ACC112 (cell line): ENCODE data around the gene OTOS.

Experiments
- H2AFZ ChIP-seq: fragments of 200-600 bp; sonication (generic); one replicate; pipeline ENCODE4 v1.6.0; 2017; ENCODE audit warnings: antibody characterized with exemption, low read length; ENCODE audit not compliant: unreplicated experiment
- H3K27ac ChIP-seq: fragments of 200-600 bp; sonication (generic); 2 replicates; pipeline ENCODE4 v1.5.1; 2014; ENCODE audit warnings: low read depth, mild to moderate bottlenecking, antibody characterized with exemption, low read length, moderate library complexity
- H3K27me3 ChIP-seq: fragments of 200-600 bp; sonication (generic); 2 replicates; pipeline ENCODE4 v1.6.1; 2014; ENCODE audit warnings: mild to moderate bottlenecking, antibody characterized with exemption, low read length, moderate library complexity, mixed read lengths; ENCODE audit not compliant: insufficient read depth
- H3K36me3 ChIP-seq: fragments of 200-600 bp; sonication (generic); 2 replicates; pipeline ENCODE4 v1.6.1; 2016; ENCODE audit warnings: mild to moderate bottlenecking, antibody characterized with exemption, low read length, moderate library complexity, mixed read lengths; ENCODE audit not compliant: insufficient read depth
- H3K4me1 ChIP-seq: fragments of 200-600 bp; sonication (generic); one replicate; pipeline ENCODE4 v1.6.1; 2016; ENCODE audit warnings: low read length, mixed read lengths; ENCODE audit not compliant: insufficient read depth, unreplicated experiment, control insufficient read depth
- H3K4me3 ChIP-seq: fragments of 200-600 bp; sonication (generic); 2 replicates; pipeline ENCODE4 v1.5.1; 2014; ENCODE audit warnings: mild to moderate bottlenecking, low read depth, low read length
- H3K79me2 ChIP-seq: fragments of 200-600 bp; sonication (generic); one replicate; pipeline ENCODE4 v1.6.0; 2016; ENCODE audit warnings: low read length; ENCODE audit not compliant: control insufficient read depth, unreplicated experiment, insufficient read depth

Gene OTOS

GRCh38 chr2:240111253-240111652, 29.2 kb downstream of the OTOS start:
- H3K4me3 ChIP-seq: no peak overlapping the region
- no peak overlapping the region for H3K27ac ChIP-seq
- H3K79me2 ChIP-seq: no peaks in the 10 kb centered on the region
- peaks cover 83% of the 10 kb centered on the region for H3K27me3 ChIP-seq
- no peaks in the 10 kb centered on the region for H3K4me1 ChIP-seq
- no peaks in the 10 kb centered on the region for H3K36me3 ChIP-seq
- no peak overlapping the region for H2AFZ ChIP-seq

DNA sequence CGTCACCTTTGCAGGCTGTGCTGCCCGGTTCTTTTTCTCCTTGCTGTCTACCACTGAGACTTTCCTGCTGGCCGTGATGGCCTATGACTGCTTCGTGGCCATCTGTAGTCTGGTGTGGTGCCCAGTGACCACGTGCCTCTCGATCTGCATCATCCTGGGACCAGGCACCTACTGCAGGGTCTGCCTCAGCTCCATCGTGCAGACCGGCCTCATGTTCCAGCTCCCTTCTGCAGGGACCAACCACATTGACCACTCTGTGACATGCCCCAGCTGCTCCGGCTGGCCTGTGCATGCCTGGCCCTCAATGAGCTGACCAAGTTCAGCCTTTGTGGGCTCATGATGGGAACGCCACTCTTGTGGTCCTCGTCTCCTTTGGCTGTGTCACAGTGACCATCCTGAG, 31.1 kb downstream of the OTOS start:
- H3K79me2 ChIP-seq: no peaks in the 10 kb centered on the region
- H2AFZ ChIP-seq: no peak overlapping the region
- no peaks in the 10 kb centered on the region for H3K4me1 ChIP-seq
- H3K4me3 ChIP-seq: no peak overlapping the region
- H3K27me3 ChIP-seq: peaks cover 76% of the 10 kb centered on the region
- H3K36me3 ChIP-seq: no peaks in the 10 kb centered on the region
- H3K27ac ChIP-seq: no peak overlapping the region

DNA sequence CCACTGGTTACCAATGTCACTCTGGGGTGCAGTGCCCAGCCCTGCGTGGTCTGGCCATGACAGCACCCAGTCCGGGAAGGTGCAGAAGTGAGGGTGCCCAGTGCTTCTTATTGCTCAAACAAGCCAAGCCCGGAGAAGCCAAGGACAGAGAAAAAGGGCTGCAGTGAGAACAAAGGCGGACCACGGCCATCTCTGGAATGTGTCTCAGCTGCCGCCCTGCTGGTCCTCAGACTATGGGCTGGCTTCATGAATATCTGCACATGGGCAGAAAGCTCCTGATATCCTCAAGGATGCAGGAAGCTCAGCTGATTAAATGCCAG, 33.0 kb downstream of the OTOS start:
- H3K4me1 ChIP-seq: no peaks in the 10 kb centered on the region
- no peaks in the 10 kb centered on the region for H3K36me3 ChIP-seq
- H3K27me3 ChIP-seq: peaks cover 76% of the 10 kb centered on the region
- H3K79me2 ChIP-seq: no peaks in the 10 kb centered on the region
- H2AFZ ChIP-seq: no peak overlapping the region
- no peak overlapping the region for H3K27ac ChIP-seq
- no peak overlapping the region for H3K4me3 ChIP-seq

DNA sequence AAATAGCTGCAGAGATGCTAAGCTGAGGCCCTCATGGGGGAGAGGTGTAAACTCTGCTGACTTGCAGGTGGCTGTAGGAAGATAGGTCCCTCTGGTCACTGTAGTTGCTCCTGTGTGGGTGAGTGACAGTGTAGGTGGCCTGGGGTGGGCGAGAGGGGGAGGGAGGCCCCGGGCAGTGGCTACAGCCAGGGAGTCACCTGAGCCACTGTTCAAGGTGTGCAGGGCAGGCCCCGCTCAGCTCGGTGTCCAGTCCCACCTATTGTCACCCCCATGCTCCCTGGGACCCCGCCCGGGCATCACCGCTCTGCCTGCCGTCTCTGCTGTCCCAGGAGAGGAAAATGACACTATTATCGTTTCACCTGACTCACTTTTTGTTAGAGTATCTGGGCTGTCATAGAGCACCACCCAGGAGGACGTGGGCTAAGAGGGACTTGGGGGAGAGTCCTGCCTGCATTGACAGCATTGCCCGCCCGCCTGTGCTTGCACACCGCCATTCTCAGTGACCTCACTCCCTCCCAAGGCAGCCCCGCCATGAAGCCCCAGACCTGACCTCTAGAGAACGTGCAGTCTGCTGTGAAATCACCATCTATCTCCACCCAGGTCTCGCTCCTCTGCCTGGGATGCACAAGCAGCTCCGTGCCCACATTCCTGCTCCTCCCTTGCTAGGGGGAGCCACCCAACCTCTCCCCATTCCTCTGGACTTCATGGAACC, 33.5 kb downstream of the OTOS start:
- Histone ChIP-seq H2AFZ (no peak overlapping the region), H3K4me1 (no peaks in the 10 kb centered on the region), H3K36me3 (no peaks in the 10 kb centered on the region), H3K4me3 (no peak overlapping the region), H3K27ac (no peak overlapping the region), H3K27me3 (peaks cover 76% of the 10 kb centered on the region), H3K79me2 (no peaks in the 10 kb centered on the region)

- peaks cover 76% of the 10 kb centered on the region for H3K27me3 ChIP-seq
- no peak overlapping the region for H2AFZ ChIP-seq
- H3K27ac ChIP-seq: no peak overlapping the region
- H3K4me1 ChIP-seq: no peaks in the 10 kb centered on the region
- no peaks in the 10 kb centered on the region for H3K36me3 ChIP-seq
- H3K4me3 ChIP-seq: no peak overlapping the region
- no peaks in the 10 kb centered on the region for H3K79me2 ChIP-seq
Measured at GRCh38 chr2:240105982-240106381, 34.5 kb downstream of the OTOS start.

- H3K36me3 ChIP-seq: no peaks in the 10 kb centered on the region
- H3K4me3 ChIP-seq: no peak overlapping the region
- H3K27me3 ChIP-seq: peaks cover 82% of the 10 kb centered on the region
- no peak overlapping the region for H3K27ac ChIP-seq
- no peaks in the 10 kb centered on the region for H3K4me1 ChIP-seq
- no peaks in the 10 kb centered on the region for H3K79me2 ChIP-seq
- H2AFZ ChIP-seq: no peak overlapping the region
Measured at GRCh38 chr2:240103136-240103535, 37.3 kb downstream of the OTOS start.

DNA sequence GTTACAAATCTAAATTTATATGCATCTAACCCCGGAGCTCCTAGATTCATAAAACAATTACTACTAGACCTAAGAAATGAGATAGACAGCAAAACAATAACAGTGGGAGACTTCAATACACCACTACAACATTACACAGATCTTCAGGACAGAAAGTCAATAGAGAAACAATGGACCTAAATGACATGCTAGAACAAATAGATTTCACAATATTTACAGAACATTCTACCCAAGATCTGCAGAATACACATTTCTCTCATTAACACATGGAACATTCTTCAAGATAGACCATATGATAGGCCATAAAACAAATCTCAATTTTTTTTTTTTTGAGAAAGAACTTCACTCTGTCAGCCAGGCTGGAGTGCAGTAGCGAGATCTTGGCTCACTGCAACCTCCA, 42.1 kb downstream of the OTOS start:
- Histone ChIP-seq H3K27me3 (peaks cover 99% of the 10 kb centered on the region), H3K27ac (no peak overlapping the region), H3K79me2 (no peaks in the 10 kb centered on the region), H3K36me3 (no peaks in the 10 kb centered on the region), H2AFZ (no peak overlapping the region), H3K4me3 (no peak overlapping the region), H3K4me1 (no peaks in the 10 kb centered on the region)

- Histone ChIP-seq H3K27ac (no peak overlapping the region), H3K27me3 (peaks cover 85% of the 10 kb centered on the region), H3K36me3 (no peaks in the 10 kb centered on the region), H3K79me2 (no peaks in the 10 kb centered on the region), H3K4me3 (no peak overlapping the region), H3K4me1 (no peaks in the 10 kb centered on the region), H2AFZ (no peak overlapping the region)
Measured at GRCh38 chr2:240095556-240096523, 44.6 kb downstream of the OTOS start.

DNA sequence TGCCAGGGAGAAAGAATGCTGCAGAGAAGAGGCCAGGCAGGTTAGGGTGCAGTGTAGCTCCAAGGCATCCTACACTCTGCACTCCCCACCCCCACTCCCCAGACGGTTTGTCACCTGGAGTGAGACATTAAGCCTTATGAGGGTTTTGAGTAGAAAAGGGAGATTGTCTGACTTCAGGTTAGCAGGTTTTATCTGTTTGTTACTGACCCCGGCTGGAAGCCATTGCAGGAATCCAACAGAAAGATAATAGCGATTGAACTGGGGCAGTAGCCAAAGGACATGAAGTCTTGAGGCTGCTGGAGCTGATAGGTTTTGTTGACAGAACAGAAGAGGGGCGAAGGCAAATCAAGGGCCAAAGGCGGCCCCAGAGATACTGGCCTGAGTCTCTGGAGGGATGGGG, 51.2 kb downstream of the OTOS start:
- peaks cover 52% of the 10 kb centered on the region for H3K27me3 ChIP-seq
- H3K79me2 ChIP-seq: no peaks in the 10 kb centered on the region
- H3K4me3 ChIP-seq: no peak overlapping the region
- no peaks in the 10 kb centered on the region for H3K4me1 ChIP-seq
- H2AFZ ChIP-seq: no peak overlapping the region
- no peak overlapping the region for H3K27ac ChIP-seq
- no peaks in the 10 kb centered on the region for H3K36me3 ChIP-seq
